Ureter (tissue), 1 donor: Measurements from ENCODE around the gene ATF2. TPM values are rescaled to one million over a fixed set of nuclear protein-coding genes. Genes with fewer than 3 reads are reported as not detected.

Experiments used
- DNase-seq: peaks from one replicate; pipeline ENCODE4 v3.0.0-alpha.2; 2020; ENCODE audit warnings: low spot score
- total RNA-seq: library from RNA; stranded (reverse); gene quantifications from one replicate; pipeline ENCODE4 v1.2.4, GENCODE V29; 2023
- donor health status: DM: yes; HTN: yes; CAD: no.

ATF2 gene
- total RNA-seq, 1 donor from 2014 or later, result 65.2 TPM

DNA sequence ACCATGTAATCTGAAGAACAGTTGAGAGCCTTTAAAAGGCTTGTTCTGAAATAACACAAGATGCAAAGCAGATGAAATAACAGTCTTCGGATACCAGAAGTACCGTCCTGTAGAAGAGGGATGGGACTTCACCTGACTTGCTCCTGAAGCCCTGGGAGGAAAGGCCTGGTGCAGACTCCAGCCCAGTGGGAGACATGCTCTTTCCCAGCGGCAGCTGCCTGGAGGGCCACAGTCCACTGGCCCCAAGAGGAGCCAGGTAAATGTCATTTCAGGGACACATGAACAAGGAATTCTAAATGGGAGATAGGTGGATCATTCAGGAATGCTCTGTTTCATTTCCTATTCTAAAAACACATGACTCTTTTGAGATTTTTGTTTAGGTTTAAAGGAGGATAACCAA, 140.2 kb downstream of the ATF2 start:
- DNase-seq, result no peak

DNA sequence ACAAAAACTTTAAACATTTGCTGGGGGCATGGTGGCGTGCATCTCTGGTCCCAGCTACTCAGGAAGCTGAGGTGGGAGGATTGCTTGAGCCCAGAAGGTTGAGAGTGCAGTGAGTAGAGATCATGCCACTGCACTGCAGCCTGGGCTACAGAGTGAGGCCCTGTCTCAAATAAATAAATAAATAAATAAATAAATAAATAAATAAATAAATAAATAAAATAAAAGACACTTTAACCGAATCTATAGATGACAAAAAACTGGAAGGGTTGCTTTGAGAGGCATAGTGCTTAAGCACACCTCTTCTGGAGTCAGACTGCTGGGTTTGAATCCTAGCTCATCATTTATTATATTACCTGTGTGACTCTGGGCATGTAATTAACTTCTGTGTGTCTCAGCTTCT, 141.6 kb downstream of the ATF2 start:
- no peak for DNase-seq

DNA sequence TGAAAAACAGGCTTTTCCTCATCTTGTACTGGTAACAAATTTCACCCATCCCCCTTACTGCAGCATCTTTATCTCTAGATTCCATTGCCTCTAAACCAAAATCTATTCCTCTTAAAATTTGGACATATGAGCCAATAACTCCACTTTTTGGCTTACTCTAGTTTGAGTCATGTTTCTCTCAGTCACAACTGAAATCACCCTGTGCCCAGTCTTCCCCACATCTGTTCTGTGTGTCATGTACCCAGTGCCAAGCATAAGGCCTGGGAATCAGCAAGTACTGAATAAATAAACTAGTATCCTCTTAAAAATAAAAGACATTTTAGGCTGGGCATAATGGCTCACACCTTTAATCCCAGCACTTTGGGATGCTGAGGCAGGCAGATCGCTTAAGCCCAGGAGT, 142.1 kb downstream of the ATF2 start:
- no peak for DNase-seq

DNA sequence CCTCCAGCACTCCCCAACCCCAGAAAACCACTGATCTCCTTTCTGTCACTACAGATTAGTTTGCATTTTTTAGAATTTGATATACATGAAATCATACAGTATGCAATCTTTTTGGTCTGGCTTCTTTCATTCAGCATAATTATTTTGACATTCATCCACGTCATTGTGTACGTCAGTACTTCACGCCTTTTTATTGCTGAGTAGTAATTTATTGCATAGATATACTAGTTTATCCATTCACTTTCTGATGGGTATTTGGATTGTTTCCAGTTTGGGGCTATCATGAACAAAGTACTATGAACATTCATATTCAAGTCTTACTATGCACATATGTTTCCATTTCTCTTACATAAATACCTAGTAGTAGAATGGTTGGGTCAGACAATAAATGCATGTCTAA, 142.8 kb downstream of the ATF2 start:
- no peak for DNase-seq

DNA sequence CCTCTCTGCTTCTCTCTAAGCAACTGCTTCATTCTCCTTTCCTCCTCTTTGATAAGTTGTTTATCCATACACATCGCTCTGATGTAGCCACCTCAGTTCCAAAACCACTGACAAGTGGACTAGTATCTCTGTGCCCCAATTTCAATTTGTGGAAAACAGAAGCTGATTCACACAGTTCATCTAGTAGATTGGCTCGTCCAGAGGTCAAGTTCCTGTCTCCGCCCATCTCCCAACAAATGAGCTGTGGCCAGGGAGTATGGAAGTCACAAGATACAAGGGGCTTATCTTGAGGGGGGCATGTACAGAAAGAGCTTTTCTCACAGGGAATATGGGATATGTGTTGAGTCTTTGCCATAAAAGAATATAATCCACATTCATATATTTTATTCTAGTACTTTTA, 145.1 kb downstream of the ATF2 start:
- DNase-seq, result no peak

Other genes starting within 250 kb of the ATF2 start
- 13.4 TPM for gene CHN1, start 162.8 kb downstream of the ATF2 start, total RNA-seq
- gene ATP5MC3, start 13.5 kb upstream of the ATF2 start, total RNA-seq, result 187 TPM